ENCODE data around the gene SIRPG. TPM values are rescaled to one million over a fixed set of nuclear protein-coding genes. Genes with fewer than 3 reads are reported as not detected.
"Not testable (repeated sequence)": the region's sequence is repeated elsewhere in the genome, so short reads cannot be mapped to it uniquely, and the experiment has no call there.

SIRPG gene
- polyA plus RNA-seq (2011; rRNA removed) = not detected in 2 replicates
- polyA plus RNA-seq (2012; cell fraction: cytosol; rRNA removed) = not detected in 2 replicates
- polyA plus RNA-seq (2012; cell fraction: nucleus; rRNA removed) = not detected in 2 replicates
- not detected in 3 replicates for polyA plus RNA-seq (2017; fragmentation: RNase III; extraction: RNeasy Plus Mini Kit Qiagen cat#74134 plus additional on column Dnase treatment)
- polyA minus RNA-seq (2011; rRNA and poly(A)+ RNA removed) = not detected in 2 replicates

DNA sequence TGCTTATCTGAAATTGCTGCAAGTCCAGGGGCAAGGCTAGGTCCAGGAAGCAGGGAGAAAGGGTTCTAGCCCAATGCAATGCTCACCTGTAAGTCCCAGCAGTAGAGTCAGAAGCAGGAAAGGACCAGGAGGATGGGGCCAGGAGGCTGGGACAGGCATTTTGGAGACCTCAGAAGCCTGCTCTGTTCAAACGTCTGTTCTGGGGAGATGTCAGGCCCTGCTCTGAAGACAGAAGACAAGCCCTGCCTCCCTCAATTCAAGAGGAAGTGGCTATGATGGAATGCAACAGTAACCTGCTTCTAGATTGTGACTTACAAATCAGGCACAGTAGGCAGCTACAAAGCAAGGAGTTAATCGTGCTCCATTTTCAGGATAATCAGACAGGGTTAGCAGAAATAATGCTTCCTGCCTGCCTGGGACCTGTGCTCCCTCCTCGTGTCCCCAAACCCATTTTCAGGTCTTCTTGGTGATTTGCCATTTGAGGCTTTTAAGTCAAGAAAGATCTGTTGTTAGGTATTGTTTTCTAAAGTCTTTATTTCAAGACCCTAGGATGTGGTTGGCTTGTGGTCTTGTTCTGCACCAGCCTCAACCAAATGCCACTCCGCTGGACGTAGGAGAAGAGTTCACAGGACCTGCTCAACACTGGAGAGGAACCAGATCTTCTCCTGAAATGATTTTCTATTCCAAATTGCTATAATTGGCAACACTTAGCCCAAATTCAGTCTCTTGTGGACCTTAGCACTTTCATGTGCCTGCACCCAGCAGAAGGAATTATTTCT, at the start of gene SIRPG:
Gene SIRPG, minus strand, starts transcription at position 224 of the 779 bp plus-strand sequence. Its CDS starts 65 bp downstream, at position 159.
- ChIA-PET POLR2A (no interaction called here), CTCF (no interaction called here)
- 25% methylated on average over 5 of the region's 5 CpGs for WGBS (ENCODE audit: missing lambda C conversion rate)
- ATAC-seq (no peak), FAIRE-seq (no peak), DNase-seq (ENCODE audit: low read depth in 1 of 2, low spot score in 1 of 2) (no peak)
- TF ChIP-seq JUN (IDR thresholded peaks at IDR 0.05) (no peak), MAZ (IDR thresholded peaks at IDR 0.05; ENCODE audit: borderline replicate concordance, low read depth, low read length) (no peak), ZNF302 (CRISPR knock-in tag; IDR thresholded peaks at IDR 0.05) (no peak), BHLHE40 (IDR thresholded peaks at IDR 0.05; ENCODE audit: low read depth, low read length) (no peak), HOXA7 (CRISPR knock-in tag; IDR thresholded peaks at IDR 0.05) (no peak), RCOR1 (IDR thresholded peaks at IDR 0.05; ENCODE audit: low read depth, low read length) (no peak), KDM5A (IDR thresholded peaks at IDR 0.05) (no peak)
- TF ChIP-seq, protein P1, sequence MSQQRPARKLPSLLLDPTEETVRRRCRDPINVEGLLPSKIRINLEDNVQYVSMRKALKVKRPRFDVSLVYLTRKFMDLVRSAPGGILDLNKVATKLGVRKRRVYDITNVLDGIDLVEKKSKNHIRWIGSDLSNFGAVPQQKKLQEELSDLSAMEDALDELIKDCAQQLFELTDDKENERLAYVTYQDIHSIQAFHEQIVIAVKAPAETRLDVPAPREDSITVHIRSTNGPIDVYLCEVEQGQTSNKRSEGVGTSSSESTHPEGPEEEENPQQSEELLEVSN (IDR thresholded peaks at IDR 0.05; ENCODE audit: borderline replicate concordance, low read depth) = no peak
- TF ChIP-seq, protein P2, sequence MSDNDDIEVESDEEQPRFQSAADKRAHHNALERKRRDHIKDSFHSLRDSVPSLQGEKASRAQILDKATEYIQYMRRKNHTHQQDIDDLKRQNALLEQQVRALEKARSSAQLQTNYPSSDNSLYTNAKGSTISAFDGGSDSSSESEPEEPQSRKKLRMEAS (IDR thresholded peaks at IDR 0.05) = no peak
- TF ChIP-seq, protein P3, sequence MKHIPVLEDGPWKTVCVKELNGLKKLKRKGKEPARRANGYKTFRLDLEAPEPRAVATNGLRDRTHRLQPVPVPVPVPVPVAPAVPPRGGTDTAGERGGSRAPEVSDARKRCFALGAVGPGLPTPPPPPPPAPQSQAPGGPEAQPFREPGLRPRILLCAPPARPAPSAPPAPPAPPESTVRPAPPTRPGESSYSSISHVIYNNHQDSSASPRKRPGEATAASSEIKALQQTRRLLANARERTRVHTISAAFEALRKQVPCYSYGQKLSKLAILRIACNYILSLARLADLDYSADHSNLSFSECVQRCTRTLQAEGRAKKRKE (CRISPR knock-in tag; IDR thresholded peaks at IDR 0.05; ENCODE audit: low read depth) = no peak
- TF ChIP-seq, protein P4, sequence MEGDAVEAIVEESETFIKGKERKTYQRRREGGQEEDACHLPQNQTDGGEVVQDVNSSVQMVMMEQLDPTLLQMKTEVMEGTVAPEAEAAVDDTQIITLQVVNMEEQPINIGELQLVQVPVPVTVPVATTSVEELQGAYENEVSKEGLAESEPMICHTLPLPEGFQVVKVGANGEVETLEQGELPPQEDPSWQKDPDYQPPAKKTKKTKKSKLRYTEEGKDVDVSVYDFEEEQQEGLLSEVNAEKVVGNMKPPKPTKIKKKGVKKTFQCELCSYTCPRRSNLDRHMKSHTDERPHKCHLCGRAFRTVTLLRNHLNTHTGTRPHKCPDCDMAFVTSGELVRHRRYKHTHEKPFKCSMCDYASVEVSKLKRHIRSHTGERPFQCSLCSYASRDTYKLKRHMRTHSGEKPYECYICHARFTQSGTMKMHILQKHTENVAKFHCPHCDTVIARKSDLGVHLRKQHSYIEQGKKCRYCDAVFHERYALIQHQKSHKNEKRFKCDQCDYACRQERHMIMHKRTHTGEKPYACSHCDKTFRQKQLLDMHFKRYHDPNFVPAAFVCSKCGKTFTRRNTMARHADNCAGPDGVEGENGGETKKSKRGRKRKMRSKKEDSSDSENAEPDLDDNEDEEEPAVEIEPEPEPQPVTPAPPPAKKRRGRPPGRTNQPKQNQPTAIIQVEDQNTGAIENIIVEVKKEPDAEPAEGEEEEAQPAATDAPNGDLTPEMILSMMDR (IDR thresholded peaks at IDR 0.05) = no peak
- Histone ChIP-seq H3K4me3 (no peak within 1 kb of the TSS), H3K27ac (no peak within 1 kb of the TSS), H3K4me2 (no peak within 1 kb of the TSS), H3K4me1 (no peaks in the 10 kb centered on the region), H3K9me3 (no peaks in the 10 kb centered on the region)

GRCh38 chr20:1706887-1707286, 49.3 kb upstream of the SIRPG start:
- H3K9me3 ChIP-seq; FAIRE-seq; POLR2A ChIA-PET; H3K27ac ChIP-seq; H3K4me1 ChIP-seq; ATAC-seq; H3K4me3 ChIP-seq; DNase-seq (ENCODE audit: low read depth in 1 of 2, low spot score in 1 of 2); CTCF ChIA-PET; H3K4me2 ChIP-seq: not testable (repeated sequence)
- WGBS (ENCODE audit: missing lambda C conversion rate) = 49% methylated on average over 13 of the region's 13 CpGs

DNA sequence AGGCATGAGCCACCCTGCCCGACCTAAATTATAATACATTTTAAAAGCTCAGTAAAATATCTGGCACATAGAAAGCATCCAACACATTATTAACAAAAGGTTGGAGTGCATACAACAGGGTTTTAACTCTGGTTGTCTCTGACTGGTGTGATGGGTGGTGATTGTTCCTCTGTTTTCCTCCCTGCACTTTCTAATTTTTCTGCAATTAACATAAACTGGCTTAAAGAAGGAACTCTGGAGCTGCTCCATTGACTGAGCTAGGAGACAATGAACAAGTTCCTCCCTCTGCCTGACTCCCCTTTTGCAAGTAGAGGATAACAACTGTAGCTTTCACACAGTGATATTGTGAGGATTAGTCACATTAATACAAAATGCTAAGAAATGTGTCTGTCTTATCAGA, 48.5 kb upstream of the SIRPG start:
- DNase-seq (ENCODE audit: low read depth in 1 of 2, low spot score in 1 of 2) (no peak), ATAC-seq (no peak), FAIRE-seq (no peak)
- TF ChIP-seq HOXA7 (CRISPR knock-in tag; IDR thresholded peaks at IDR 0.05) = no peak
- no peak for TF ChIP-seq SMC3 (IDR thresholded peaks at IDR 0.05)
- H3K9me3 ChIP-seq = peaks cover 4% of the 10 kb centered on the region; the same call in 2 of the 3 replicates
- no peak overlapping the region for H3K4me3 ChIP-seq
- H3K4me1 ChIP-seq = no peaks in the 10 kb centered on the region
- H3K4me2 ChIP-seq = no peak overlapping the region
- ChIA-PET POLR2A (no interaction called here), CTCF (interaction anchor here (0.5 kb wide), 1 partner anchor 890 kb away, joined by 3 read pairs; no protein-coding TSS in a partner anchor)
- H3K27ac ChIP-seq = no peak overlapping the region
- 0% methylated on average over 1 of the region's 1 CpG for WGBS (ENCODE audit: missing lambda C conversion rate)

GRCh38 chr20:1702855-1703254, 45.3 kb upstream of the SIRPG start:
- H3K4me1 ChIP-seq = no peaks in the 10 kb centered on the region
- no peak overlapping the region for H3K4me2 ChIP-seq
- POLR2A ChIA-PET = no interaction called here
- DNase-seq (ENCODE audit: low read depth in 1 of 2, low spot score in 1 of 2) (no peak), FAIRE-seq (peak; percentile 18), ATAC-seq (no peak)
- TF ChIP-seq FOSL2 (IDR thresholded peaks at IDR 0.05) (no peak), FOSL2 (CRISPR knock-in tag; IDR thresholded peaks at IDR 0.05) (no peak), KDM1A (IDR thresholded peaks at IDR 0.05; ENCODE audit: low read depth) (no peak), ZC3H11A (IDR thresholded peaks at IDR 0.05) (no peak), MAZ (IDR thresholded peaks at IDR 0.05; ENCODE audit: borderline replicate concordance, low read depth, low read length) (no peak)
- TF ChIP-seq, protein P4 (IDR thresholded peaks at IDR 0.05) = no peak
- WGBS (ENCODE audit: missing lambda C conversion rate) = 9% methylated on average over 2 of the region's 2 CpGs
- no peak overlapping the region for H3K27ac ChIP-seq
- CTCF ChIA-PET = interaction anchor here (0.8 to 1.3 kb wide), 2 partner anchors 12 to 74 kb away, joined by 3 to 4 read pairs; no protein-coding TSS in a partner anchor
- no peaks in the 10 kb centered on the region for H3K9me3 ChIP-seq
- no peak overlapping the region for H3K4me3 ChIP-seq
